Gastroesophageal sphincter (tissue), 3 donors: ENCODE measurements around the gene IER3.

ENCODE experiments used
- EP300 ChIP-seq: sonication (generic); formaldehyde crosslinking; IDR thresholded peaks from one replicate; pipeline ENCODE4 v1.6.1; 2017; ENCODE audit warnings: antibody characterized with exemption, mild to moderate bottlenecking
- POLR2A ChIP-seq, 2 donors: fragments of 450-650 bp; IDR thresholded peaks; one replicate each; pipeline ENCODE4 v1.6.1; 2017; ENCODE audit warnings: antibody characterized with exemption in 2 of 2, mild to moderate bottlenecking in 2 of 2, moderate library complexity in 1 of 2
- TF ChIP-seq, protein P1 (sequence below), 4 experiments: fragments of 200-600 bp in 2 of 4; fragments of 450-650 bp in 2 of 4; sonication (generic) in 1 of 4; IDR thresholded peaks; one replicate each; pipeline ENCODE4 v1.5.1; 2017 to 2019; ENCODE audit warnings: antibody characterized with exemption in 4 of 4, mild to moderate bottlenecking in 2 of 4, moderate library complexity in 2 of 4

- TF ChIP-seq, protein P1, sequence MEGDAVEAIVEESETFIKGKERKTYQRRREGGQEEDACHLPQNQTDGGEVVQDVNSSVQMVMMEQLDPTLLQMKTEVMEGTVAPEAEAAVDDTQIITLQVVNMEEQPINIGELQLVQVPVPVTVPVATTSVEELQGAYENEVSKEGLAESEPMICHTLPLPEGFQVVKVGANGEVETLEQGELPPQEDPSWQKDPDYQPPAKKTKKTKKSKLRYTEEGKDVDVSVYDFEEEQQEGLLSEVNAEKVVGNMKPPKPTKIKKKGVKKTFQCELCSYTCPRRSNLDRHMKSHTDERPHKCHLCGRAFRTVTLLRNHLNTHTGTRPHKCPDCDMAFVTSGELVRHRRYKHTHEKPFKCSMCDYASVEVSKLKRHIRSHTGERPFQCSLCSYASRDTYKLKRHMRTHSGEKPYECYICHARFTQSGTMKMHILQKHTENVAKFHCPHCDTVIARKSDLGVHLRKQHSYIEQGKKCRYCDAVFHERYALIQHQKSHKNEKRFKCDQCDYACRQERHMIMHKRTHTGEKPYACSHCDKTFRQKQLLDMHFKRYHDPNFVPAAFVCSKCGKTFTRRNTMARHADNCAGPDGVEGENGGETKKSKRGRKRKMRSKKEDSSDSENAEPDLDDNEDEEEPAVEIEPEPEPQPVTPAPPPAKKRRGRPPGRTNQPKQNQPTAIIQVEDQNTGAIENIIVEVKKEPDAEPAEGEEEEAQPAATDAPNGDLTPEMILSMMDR (IDR thresholded peaks at IDR 0.05): no peak
- TF ChIP-seq POLR2A (IDR thresholded peaks at IDR 0.05) (no peak), EP300 (no peak)
These were observed 36.2 kb upstream of the IER3 start for GRCh38 chr6:30780642-30780920.
